Bronchial epithelial cell (primary cell): ENCODE results near the gene HIPK1. TPM values are rescaled to one million over a fixed set of nuclear protein-coding genes. Genes with fewer than 3 reads are reported as not detected.
"Not testable (repeated sequence)": the region's sequence is repeated elsewhere in the genome, so short reads cannot be mapped to it uniquely, and the experiment has no call there.

Source experiments
- DNase-seq: peaks from one replicate; pipeline ENCODE4 v3.0.0-alpha.2; 2010; ENCODE audit warnings: low read depth
- FAIRE-seq: peaks from 2 replicates; lab custom pipeline; 2011; peaks lifted over from hg19 to GRCh38; lab: Jason Lieb, UNC
- H3K27me3 ChIP-seq: 2 replicates; pipeline ENCODE4 v1.5.1; 2011; ENCODE audit warnings: low read length; ENCODE audit not compliant: control insufficient read depth, insufficient read depth
- H3K36me3 ChIP-seq: 2 replicates; pipeline ENCODE4 v1.5.1; 2011; ENCODE audit warnings: low read length; ENCODE audit not compliant: control insufficient read depth, insufficient read depth
- H3K4me3 ChIP-seq: 2 replicates; pipeline ENCODE4 v1.5.1; 2011; ENCODE audit warnings: mild to moderate bottlenecking, low read depth, low read length, control low read depth
- CTCF ChIP-seq: IDR thresholded peaks from 2 replicates; pipeline ENCODE4 v1.5.1; 2011; ENCODE audit warnings: mild to moderate bottlenecking, moderate library complexity, low read length, control low read depth, inconsistent platforms; ENCODE audit not compliant: insufficient read depth, severe bottlenecking
- total RNA-seq: library from RNA; depleted of rRNA; stranded (reverse); fragments of >200 nt; gene quantifications from 2 replicates; pipeline ENCODE4 v1.2.1, GENCODE V29; 2014

HIPK1 gene
- total RNA-seq, 1 donor from 2014 or later, result 18.7 TPM

GRCh38 chr1:113946112-113946511, 17.0 kb downstream of the HIPK1 start:
- DNase-seq (no peak), FAIRE-seq (no peak)
- Histone ChIP-seq H3K27me3 (no peaks in the 10 kb centered on the region), H3K36me3 (peaks cover 3% of the 10 kb centered on the region), H3K4me3 (no peak overlapping the region)
- no peak for TF ChIP-seq CTCF

- no peak for TF ChIP-seq CTCF
- no peak overlapping the region for H3K4me3 ChIP-seq
- FAIRE-seq (no peak), DNase-seq (no peak)
- H3K36me3 ChIP-seq, result peaks cover 1% of the 10 kb centered on the region
- no peaks in the 10 kb centered on the region for H3K27me3 ChIP-seq
These were observed 17.7 kb downstream of the HIPK1 start for GRCh38 chr1:113946678-113947387.

GRCh38 chr1:113947388-113948107, 18.4 kb downstream of the HIPK1 start:
- Histone ChIP-seq H3K36me3 (no peaks in the 10 kb centered on the region), H3K27me3 (no peaks in the 10 kb centered on the region), H3K4me3 (no peak overlapping the region)
- FAIRE-seq (no peak), DNase-seq (no peak)
- TF ChIP-seq CTCF, result no peak

GRCh38 chr1:113948151-113948550, 19.0 kb downstream of the HIPK1 start:
- not testable (repeated sequence) for H3K27me3 ChIP-seq, DNase-seq, FAIRE-seq

GRCh38 chr1:113949007-113949406, 19.9 kb downstream of the HIPK1 start:
- FAIRE-seq, result no peak
- H3K36me3 ChIP-seq, result no peaks in the 10 kb centered on the region

More at GRCh38 chr1:113948151-113948550, 19.0 kb downstream of the HIPK1 start:
- H3K36me3 ChIP-seq, H3K4me3 ChIP-seq: not testable (repeated sequence)

More at GRCh38 chr1:113949007-113949406, 19.9 kb downstream of the HIPK1 start:
- no peak for DNase-seq
- Histone ChIP-seq H3K4me3 (no peak overlapping the region), H3K27me3 (no peaks in the 10 kb centered on the region)
- TF ChIP-seq CTCF, result no peak
